CD4-positive, alpha-beta T cell treated with Interferon gamma for 1 hour (primary cell): ENCODE results near the gene SLC29A1.

Experiments
- DNase-seq: peaks from one replicate; pipeline ENCODE4 v3.0.0-alpha.2; 2020

The SLC29A1 gene

GRCh38 chr6:44237813-44238433 is 14.5 kb downstream of the SLC29A1 start:
- peak; percentile 78 for DNase-seq

- no peak for DNase-seq
These were observed 15.4 kb downstream of the SLC29A1 start for GRCh38 chr6:44238687-44239350.

GRCh38 chr6:44243345-44243744 is 19.9 kb downstream of the SLC29A1 start:
- no peak for DNase-seq

- no peak for DNase-seq
These were observed 22.1 kb downstream of the SLC29A1 start for GRCh38 chr6:44245391-44245911.

- peak; percentile 84 for DNase-seq
These were observed 22.7 kb downstream of the SLC29A1 start for GRCh38 chr6:44245912-44246662.

- DNase-seq = peak; percentile 98
These were observed 23.4 kb downstream of the SLC29A1 start, which contains the start of gene HSP90AB1 for GRCh38 chr6:44246663-44247337. HSP90AB1 (plus strand) TSS chr6:44247101; CDS start chr6:44248630, 1,529 bp downstream.

GRCh38 chr6:44247338-44248302 is 24.2 kb downstream of the SLC29A1 start:
- DNase-seq = peak; percentile 84

- no peak for DNase-seq
These were observed 25.2 kb downstream of the SLC29A1 start for GRCh38 chr6:44248579-44248978.

- DNase-seq = no peak
These were observed 25.8 kb downstream of the SLC29A1 start for GRCh38 chr6:44249082-44249748.

- DNase-seq = no peak
These were observed 26.8 kb downstream of the SLC29A1 start for GRCh38 chr6:44250067-44250717.

- no peak for DNase-seq
These were observed 27.3 kb downstream of the SLC29A1 start for GRCh38 chr6:44250718-44251123.

GRCh38 chr6:44251576-44252524 is 28.5 kb downstream of the SLC29A1 start:
- DNase-seq = no peak

- DNase-seq = peak; percentile 51
These were observed 30.1 kb downstream of the SLC29A1 start for GRCh38 chr6:44253307-44254101.

GRCh38 chr6:44254191-44255104 is 31.1 kb downstream of the SLC29A1 start:
- DNase-seq = peak; percentile 30

- DNase-seq = peak; percentile 36
These were observed 31.9 kb downstream of the SLC29A1 start for GRCh38 chr6:44255105-44255808.

- no peak for DNase-seq
These were observed 32.7 kb downstream of the SLC29A1 start for GRCh38 chr6:44255871-44256774.
